Measurements from ENCODE around the gene ORC2.
A peak's percentile ranks its signal among the peaks of the same experiment; 100 is the strongest.
"Not testable (repeated sequence)": the region's sequence is repeated elsewhere in the genome, so short reads cannot be mapped to it uniquely, and the experiment has no call there.

Gene ORC2

GRCh38 chr2:200939832-200940231, 23.6 kb downstream of the ORC2 start:
- DNase-seq (ENCODE audit: low read depth in 1 of 2, low spot score in 1 of 2) = no peak

GRCh38 chr2:200930947-200931626, 32.4 kb downstream of the ORC2 start:
- DNase-seq (ENCODE audit: low read depth in 1 of 2, low spot score in 1 of 2) = no peak

- DNase-seq (ENCODE audit: low read depth in 1 of 2, low spot score in 1 of 2) = no peak
Observed at GRCh38 chr2:200929334-200930249, 33.9 kb downstream of the ORC2 start.

GRCh38 chr2:200922439-200922838, 41.0 kb downstream of the ORC2 start:
- DNase-seq (ENCODE audit: low read depth in 1 of 2, low spot score in 1 of 2) = no peak

- DNase-seq (ENCODE audit: low read depth in 1 of 2, low spot score in 1 of 2) = no peak
Observed at GRCh38 chr2:200913654-200914053, 49.8 kb downstream of the ORC2 start.

- DNase-seq (ENCODE audit: low read depth in 1 of 2, low spot score in 1 of 2) = no peak
Observed at GRCh38 chr2:200909958-200910357, 53.5 kb downstream of the ORC2 start.

- peak in 1 of 2 donors; percentile 14 for DNase-seq (ENCODE audit: low read depth in 1 of 2, low spot score in 1 of 2)
Observed at GRCh38 chr2:200905618-200906296, 57.7 kb downstream of the ORC2 start.

- DNase-seq (ENCODE audit: low read depth in 1 of 2, low spot score in 1 of 2) = peak; percentile 22 to 41
Observed at GRCh38 chr2:200901459-200902072, 61.9 kb downstream of the ORC2 start.

GRCh38 chr2:200899482-200899881, 64.0 kb downstream of the ORC2 start:
- DNase-seq (ENCODE audit: low read depth in 1 of 2, low spot score in 1 of 2) = no peak

GRCh38 chr2:200888704-200889625, 74.5 kb downstream of the ORC2 start, which contains the start of the genes NIF3L1 and PPIL3:
Gene NIF3L1, plus strand, starts transcription at chr2:200889371. Its CDS starts 2,573 bp downstream, at chr2:200891944.
Gene PPIL3, minus strand, starts transcription at chr2:200889077. Its CDS starts 1,462 bp downstream, at chr2:200887615.
- peak; percentile 87 to 90 for DNase-seq (ENCODE audit: low read depth in 1 of 2, low spot score in 1 of 2)

- DNase-seq (ENCODE audit: low read depth in 1 of 2, low spot score in 1 of 2) = not testable (repeated sequence)
Observed at GRCh38 chr2:200881715-200882249, 81.7 kb downstream of the ORC2 start.

GRCh38 chr2:200878289-200878880, 85.1 kb downstream of the ORC2 start:
- DNase-seq (ENCODE audit: low read depth in 1 of 2, low spot score in 1 of 2) = no peak

GRCh38 chr2:200877443-200877842, 86.0 kb downstream of the ORC2 start:
- DNase-seq (ENCODE audit: low read depth in 1 of 2, low spot score in 1 of 2) = no peak

GRCh38 chr2:200873560-200873959, 89.9 kb downstream of the ORC2 start:
- no peak for DNase-seq (ENCODE audit: low read depth in 1 of 2, low spot score in 1 of 2)

- DNase-seq (ENCODE audit: low read depth in 1 of 2, low spot score in 1 of 2) = no peak
Observed at GRCh38 chr2:200871151-200871550, 92.3 kb downstream of the ORC2 start.

- no peak for DNase-seq (ENCODE audit: low read depth in 1 of 2, low spot score in 1 of 2)
Observed at GRCh38 chr2:200869014-200869413, 94.4 kb downstream of the ORC2 start.

GRCh38 chr2:200864176-200865034, 99.1 kb downstream of the ORC2 start, which contains the start of gene CLK1:
Gene CLK1, minus strand, starts transcription at chr2:200864658. Its CDS starts 2,796 bp downstream, at chr2:200861862.
- peak; percentile 91 to 95 for DNase-seq (ENCODE audit: low read depth in 1 of 2, low spot score in 1 of 2)

- no peak for DNase-seq (ENCODE audit: low read depth in 1 of 2, low spot score in 1 of 2)
Observed at GRCh38 chr2:200863782-200864175, 99.7 kb downstream of the ORC2 start.
